ENCODE results near the gene RAD18.

The RAD18 gene

GRCh38 chr3:8885536-8886316, 77.5 kb downstream of the RAD18 start:
- Histone ChIP-seq H3K4me3 (ENCODE audit: insufficient read depth, low read depth, low read length) (no peak overlapping the region), H3K27me3 (ENCODE audit: control insufficient read depth, insufficient read depth, low read length, poor library complexity, severe bottlenecking) (no peaks in the 10 kb centered on the region), H3K36me3 (ENCODE audit: control insufficient read depth, insufficient read depth, low read length) (no peaks in the 10 kb centered on the region), H3K4me1 (ENCODE audit: control insufficient read depth, insufficient read depth, low read length) (no peaks in the 10 kb centered on the region), H3K9me3 (ENCODE audit: control insufficient read depth, low read length) (no peaks in the 10 kb centered on the region), H3K27ac (ENCODE audit: insufficient read depth, low read depth, low read length, poor library complexity, severe bottlenecking) (no peak overlapping the region)

DNA sequence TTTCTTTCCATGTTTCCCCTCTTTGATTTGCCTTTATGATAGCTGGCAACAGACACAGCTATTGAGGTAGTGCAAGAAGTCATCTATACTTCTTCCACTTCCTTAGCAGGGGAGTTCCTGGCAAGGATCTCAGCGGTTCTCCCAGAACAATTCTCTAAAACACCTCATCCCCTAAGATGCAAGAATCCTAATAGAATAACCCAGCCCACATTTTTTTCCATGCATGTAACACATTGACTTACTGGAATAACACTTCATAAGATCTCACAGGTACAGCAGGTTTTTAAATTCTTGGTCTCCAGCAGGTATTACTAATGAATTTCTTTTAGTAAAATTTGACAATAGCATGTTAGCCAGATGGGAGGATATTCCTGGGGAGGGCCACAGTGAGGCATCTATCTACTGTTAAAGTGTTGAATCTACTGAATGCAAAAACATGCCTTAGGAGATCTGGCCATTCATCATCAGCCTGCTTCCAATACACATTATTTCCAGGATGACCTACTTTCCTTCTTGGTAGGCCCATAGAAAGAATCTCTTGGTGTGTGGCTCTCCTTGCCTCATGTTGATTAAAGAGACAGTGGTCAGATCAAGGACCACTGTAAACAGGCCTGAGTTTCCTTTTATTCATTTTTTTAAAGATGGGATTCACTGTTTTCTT, 78.5 kb downstream of the RAD18 start:
- Histone ChIP-seq H3K27me3 (ENCODE audit: control insufficient read depth, insufficient read depth, low read length, poor library complexity, severe bottlenecking) (no peaks in the 10 kb centered on the region), H3K4me1 (ENCODE audit: control insufficient read depth, insufficient read depth, low read length) (no peaks in the 10 kb centered on the region), H3K27ac (ENCODE audit: insufficient read depth, low read depth, low read length, poor library complexity, severe bottlenecking) (no peak overlapping the region)

GRCh38 chr3:8882642-8883041, 80.6 kb downstream of the RAD18 start:
- Histone ChIP-seq H3K4me1 (ENCODE audit: control insufficient read depth, insufficient read depth, low read length) (no peaks in the 10 kb centered on the region), H3K27me3 (ENCODE audit: control insufficient read depth, insufficient read depth, low read length, poor library complexity, severe bottlenecking) (no peaks in the 10 kb centered on the region), H3K27ac (ENCODE audit: insufficient read depth, low read depth, low read length, poor library complexity, severe bottlenecking) (no peak overlapping the region)

More for the DNA sequence above, 78.5 kb downstream of the RAD18 start:
- 92 to 94% methylated on average over 1 of the region's 1 CpG for WGBS, 2 experiments
- no peaks in the 10 kb centered on the region for H3K9me3 ChIP-seq (ENCODE audit: control insufficient read depth, low read length)
- no peaks in the 10 kb centered on the region for H3K36me3 ChIP-seq (ENCODE audit: control insufficient read depth, insufficient read depth, low read length)
- H3K4me3 ChIP-seq (ENCODE audit: insufficient read depth, low read depth, low read length), result no peak overlapping the region

DNA sequence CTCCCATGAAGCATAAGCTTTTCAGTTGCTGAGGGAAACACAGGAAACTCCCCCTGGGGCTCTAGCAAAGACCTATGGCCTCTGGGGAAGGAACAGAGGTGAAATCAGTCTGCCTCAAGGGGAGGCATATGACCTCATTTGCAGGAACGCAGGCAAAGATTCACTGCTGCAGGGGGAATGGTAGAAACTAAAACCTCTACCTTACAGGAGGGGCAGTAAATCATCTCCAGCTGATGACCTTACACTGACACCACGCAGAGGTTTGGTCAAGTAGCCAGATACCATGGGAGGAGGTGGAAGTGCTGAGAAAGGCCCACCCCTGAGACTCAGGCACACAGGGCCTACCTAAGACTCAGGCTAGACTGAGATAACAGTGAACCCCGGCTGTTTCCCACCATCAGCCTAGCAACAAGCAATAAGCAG, 81.1 kb downstream of the RAD18 start:
- Histone ChIP-seq H3K4me3 (ENCODE audit: insufficient read depth, low read depth, low read length) (no peak overlapping the region), H3K27me3 (ENCODE audit: control insufficient read depth, insufficient read depth, low read length, poor library complexity, severe bottlenecking) (no peaks in the 10 kb centered on the region), H3K9me3 (ENCODE audit: control insufficient read depth, low read length) (no peaks in the 10 kb centered on the region), H3K27ac (ENCODE audit: insufficient read depth, low read depth, low read length, poor library complexity, severe bottlenecking) (no peak overlapping the region), H3K36me3 (ENCODE audit: control insufficient read depth, insufficient read depth, low read length) (no peaks in the 10 kb centered on the region), H3K4me1 (ENCODE audit: control insufficient read depth, insufficient read depth, low read length) (no peaks in the 10 kb centered on the region)
- WGBS, 2 experiments, result 68 to 77% methylated on average over 3 of the region's 3 CpGs

More at GRCh38 chr3:8882642-8883041, 80.6 kb downstream of the RAD18 start:
- no peaks in the 10 kb centered on the region for H3K9me3 ChIP-seq (ENCODE audit: control insufficient read depth, low read length)
- H3K36me3 ChIP-seq (ENCODE audit: control insufficient read depth, insufficient read depth, low read length), result no peaks in the 10 kb centered on the region
- WGBS, 2 experiments, result 96% methylated on average over 3 of the region's 3 CpGs
- no peak overlapping the region for H3K4me3 ChIP-seq (ENCODE audit: insufficient read depth, low read depth, low read length)

GRCh38 chr3:8879347-8879944, 83.8 kb downstream of the RAD18 start:
- Histone ChIP-seq H3K4me3 (ENCODE audit: insufficient read depth, low read depth, low read length) (no peak overlapping the region), H3K4me1 (ENCODE audit: control insufficient read depth, insufficient read depth, low read length) (no peaks in the 10 kb centered on the region), H3K27me3 (ENCODE audit: control insufficient read depth, insufficient read depth, low read length, poor library complexity, severe bottlenecking) (no peaks in the 10 kb centered on the region), H3K9me3 (ENCODE audit: control insufficient read depth, low read length) (no peaks in the 10 kb centered on the region), H3K27ac (ENCODE audit: insufficient read depth, low read depth, low read length, poor library complexity, severe bottlenecking) (no peak overlapping the region), H3K36me3 (ENCODE audit: control insufficient read depth, insufficient read depth, low read length) (peaks cover 4% of the 10 kb centered on the region)
- 95% methylated on average over 4 to 5 of the region's 5 CpGs for WGBS, 2 experiments

DNA sequence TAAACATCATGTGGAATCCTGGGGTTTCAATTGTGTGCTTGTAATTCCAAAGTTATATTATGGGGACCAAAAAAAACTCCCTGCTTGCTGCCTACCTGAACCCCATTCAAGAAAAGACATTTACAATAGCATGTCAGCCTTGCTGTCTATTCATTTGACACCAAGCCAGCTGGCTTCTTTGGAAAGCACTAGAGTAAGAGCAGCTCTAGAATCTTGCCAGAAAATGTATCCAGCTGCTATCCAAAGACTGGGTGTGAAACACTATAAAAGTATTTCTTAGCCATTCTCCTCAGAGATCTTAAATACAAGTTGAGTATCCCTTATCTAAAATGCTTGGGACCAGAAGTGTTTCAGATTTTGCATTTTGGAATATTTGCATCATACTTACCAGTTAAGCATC, 87.4 kb downstream of the RAD18 start:
- no peaks in the 10 kb centered on the region for H3K27me3 ChIP-seq (ENCODE audit: control insufficient read depth, insufficient read depth, low read length, poor library complexity, severe bottlenecking)
- no peak overlapping the region for H3K27ac ChIP-seq (ENCODE audit: insufficient read depth, low read depth, low read length, poor library complexity, severe bottlenecking)
- peaks cover 4% of the 10 kb centered on the region for H3K36me3 ChIP-seq (ENCODE audit: control insufficient read depth, insufficient read depth, low read length)
- no peaks in the 10 kb centered on the region for H3K4me1 ChIP-seq (ENCODE audit: control insufficient read depth, insufficient read depth, low read length)
- no peaks in the 10 kb centered on the region for H3K9me3 ChIP-seq (ENCODE audit: control insufficient read depth, low read length)
- H3K4me3 ChIP-seq (ENCODE audit: insufficient read depth, low read depth, low read length), result no peak overlapping the region

GRCh38 chr3:8873740-8874139, 89.5 kb downstream of the RAD18 start:
- Histone ChIP-seq H3K4me3 (ENCODE audit: insufficient read depth, low read depth, low read length) (no peak overlapping the region), H3K9me3 (ENCODE audit: control insufficient read depth, low read length) (no peaks in the 10 kb centered on the region), H3K27me3 (ENCODE audit: control insufficient read depth, insufficient read depth, low read length, poor library complexity, severe bottlenecking) (no peaks in the 10 kb centered on the region), H3K27ac (ENCODE audit: insufficient read depth, low read depth, low read length, poor library complexity, severe bottlenecking) (no peak overlapping the region), H3K36me3 (ENCODE audit: control insufficient read depth, insufficient read depth, low read length) (peaks cover 4% of the 10 kb centered on the region), H3K4me1 (ENCODE audit: control insufficient read depth, insufficient read depth, low read length) (no peaks in the 10 kb centered on the region)
- WGBS, 2 experiments, result 96 to 98% methylated on average over 5 of the region's 5 CpGs

GRCh38 chr3:8872261-8872660, 91.0 kb downstream of the RAD18 start:
- H3K27me3 ChIP-seq (ENCODE audit: control insufficient read depth, insufficient read depth, low read length, poor library complexity, severe bottlenecking), result no peaks in the 10 kb centered on the region
- H3K27ac ChIP-seq (ENCODE audit: insufficient read depth, low read depth, low read length, poor library complexity, severe bottlenecking), result no peak overlapping the region
- no peak overlapping the region for H3K4me3 ChIP-seq (ENCODE audit: insufficient read depth, low read depth, low read length)
- no peaks in the 10 kb centered on the region for H3K4me1 ChIP-seq (ENCODE audit: control insufficient read depth, insufficient read depth, low read length)
- no peaks in the 10 kb centered on the region for H3K9me3 ChIP-seq (ENCODE audit: control insufficient read depth, low read length)
- H3K36me3 ChIP-seq (ENCODE audit: control insufficient read depth, insufficient read depth, low read length), result peaks cover 4% of the 10 kb centered on the region
- WGBS, 2 experiments, result 89 to 91% methylated on average over 1 of the region's 1 CpG

GRCh38 chr3:8871306-8871705, 92.0 kb downstream of the RAD18 start:
- no peak overlapping the region for H3K4me3 ChIP-seq (ENCODE audit: insufficient read depth, low read depth, low read length)
- no peaks in the 10 kb centered on the region for H3K9me3 ChIP-seq (ENCODE audit: control insufficient read depth, low read length)
- no peaks in the 10 kb centered on the region for H3K4me1 ChIP-seq (ENCODE audit: control insufficient read depth, insufficient read depth, low read length)
- H3K27ac ChIP-seq (ENCODE audit: insufficient read depth, low read depth, low read length, poor library complexity, severe bottlenecking), result no peak overlapping the region
- H3K27me3 ChIP-seq (ENCODE audit: control insufficient read depth, insufficient read depth, low read length, poor library complexity, severe bottlenecking), result no peaks in the 10 kb centered on the region
- no peaks in the 10 kb centered on the region for H3K36me3 ChIP-seq (ENCODE audit: control insufficient read depth, insufficient read depth, low read length)
- 85 to 91% methylated on average over 3 of the region's 3 CpGs for WGBS, 2 experiments

DNA sequence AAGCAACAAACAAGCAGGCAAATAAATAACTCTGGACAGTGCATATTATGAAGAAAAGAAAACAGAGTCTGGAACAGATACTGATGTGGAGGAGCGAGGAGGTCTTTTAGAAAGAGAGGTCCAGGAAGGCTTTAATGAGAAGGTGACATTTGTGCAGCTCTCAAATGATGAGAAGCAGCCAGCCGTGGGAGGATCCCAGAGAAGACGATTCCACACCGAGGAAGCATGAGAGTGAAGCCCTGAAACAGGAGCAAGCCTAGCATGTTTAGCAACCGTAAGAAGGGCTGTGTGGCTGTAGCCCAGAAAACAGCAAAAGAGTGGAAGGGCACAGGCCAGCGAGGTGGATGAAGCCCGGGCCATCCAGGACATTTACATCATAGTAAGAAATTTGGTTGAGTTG, 93.1 kb downstream of the RAD18 start:
- Histone ChIP-seq H3K4me3 (ENCODE audit: insufficient read depth, low read depth, low read length) (no peak overlapping the region), H3K27me3 (ENCODE audit: control insufficient read depth, insufficient read depth, low read length, poor library complexity, severe bottlenecking) (no peaks in the 10 kb centered on the region), H3K9me3 (ENCODE audit: control insufficient read depth, low read length) (no peaks in the 10 kb centered on the region), H3K27ac (ENCODE audit: insufficient read depth, low read depth, low read length, poor library complexity, severe bottlenecking) (no peak overlapping the region), H3K4me1 (ENCODE audit: control insufficient read depth, insufficient read depth, low read length) (no peaks in the 10 kb centered on the region), H3K36me3 (ENCODE audit: control insufficient read depth, insufficient read depth, low read length) (no peaks in the 10 kb centered on the region)
- WGBS, 2 experiments, result 94 to 95% methylated on average over 7 of the region's 7 CpGs

Data from ectodermal cell (in vitro differentiated cells).